Measurements from ENCODE around the gene ORC1. TPM values are rescaled to one million over a fixed set of nuclear protein-coding genes. Genes with fewer than 3 reads are reported as not detected.

Gene ORC1
- total and polyA plus RNA-seq, 8 donors, result 2.3 to 9.7 (median 6.7) TPM

- Histone ChIP-seq H3K27ac (no peak overlapping the region), H3K4me3 (no peak overlapping the region), H3K9me3 (no peaks in the 10 kb centered on the region), H3K4me1 (peaks cover 14 to 33% of the 10 kb centered on the region in 2 donors), H3K36me3 (peaks cover 0 to 16% of the 10 kb centered on the region in 2 donors), H3K27me3 (no peaks in the 10 kb centered on the region)
- no peak for ATAC-seq
- TF ChIP-seq, protein P1, sequence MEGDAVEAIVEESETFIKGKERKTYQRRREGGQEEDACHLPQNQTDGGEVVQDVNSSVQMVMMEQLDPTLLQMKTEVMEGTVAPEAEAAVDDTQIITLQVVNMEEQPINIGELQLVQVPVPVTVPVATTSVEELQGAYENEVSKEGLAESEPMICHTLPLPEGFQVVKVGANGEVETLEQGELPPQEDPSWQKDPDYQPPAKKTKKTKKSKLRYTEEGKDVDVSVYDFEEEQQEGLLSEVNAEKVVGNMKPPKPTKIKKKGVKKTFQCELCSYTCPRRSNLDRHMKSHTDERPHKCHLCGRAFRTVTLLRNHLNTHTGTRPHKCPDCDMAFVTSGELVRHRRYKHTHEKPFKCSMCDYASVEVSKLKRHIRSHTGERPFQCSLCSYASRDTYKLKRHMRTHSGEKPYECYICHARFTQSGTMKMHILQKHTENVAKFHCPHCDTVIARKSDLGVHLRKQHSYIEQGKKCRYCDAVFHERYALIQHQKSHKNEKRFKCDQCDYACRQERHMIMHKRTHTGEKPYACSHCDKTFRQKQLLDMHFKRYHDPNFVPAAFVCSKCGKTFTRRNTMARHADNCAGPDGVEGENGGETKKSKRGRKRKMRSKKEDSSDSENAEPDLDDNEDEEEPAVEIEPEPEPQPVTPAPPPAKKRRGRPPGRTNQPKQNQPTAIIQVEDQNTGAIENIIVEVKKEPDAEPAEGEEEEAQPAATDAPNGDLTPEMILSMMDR (IDR thresholded peaks at IDR 0.05), result no peak
- DNase-seq, result no peak
- intact Hi-C loops (cut with DNase I), result no loop called here
Observed at GRCh38 chr1:52402860-52403240, 1.4 kb downstream of the ORC1 start.

- intact Hi-C loops (cut with DNase I), result no loop called here
- Histone ChIP-seq H3K27me3 (no peaks in the 10 kb centered on the region), H3K36me3 (peaks cover 0 to 11% of the 10 kb centered on the region in 2 donors), H3K4me3 (no peak overlapping the region), H3K4me1 (peaks cover 4 to 12% of the 10 kb centered on the region in 2 donors), H3K27ac (no peak overlapping the region), H3K9me3 (no peaks in the 10 kb centered on the region)
- DNase-seq (no peak), ATAC-seq (no peak)
- TF ChIP-seq, protein P1 (IDR thresholded peaks at IDR 0.05), result no peak
Observed at GRCh38 chr1:52400131-52400530, 4.1 kb downstream of the ORC1 start.

DNA sequence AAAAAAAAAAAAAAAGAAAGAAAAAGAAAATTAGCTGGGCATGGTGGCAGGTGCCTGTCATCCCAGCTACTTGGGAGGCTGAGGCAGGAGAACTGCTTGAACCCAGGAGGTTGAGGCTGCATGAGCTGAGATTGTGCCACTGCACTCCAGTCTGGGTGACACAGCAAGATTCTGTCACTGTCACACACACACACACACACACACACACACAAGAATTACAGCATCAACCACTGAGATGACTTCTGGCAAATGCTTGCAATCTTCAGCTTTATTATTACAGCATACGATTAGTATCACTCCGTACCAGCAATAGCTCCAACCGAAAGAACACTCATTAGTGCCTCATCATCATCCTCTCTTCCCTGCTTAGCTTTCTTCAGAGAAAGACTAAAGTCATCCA is 4.6 kb downstream of the ORC1 start:
- no peak for DNase-seq
- Histone ChIP-seq H3K4me1 (peaks cover 4 to 10% of the 10 kb centered on the region in 2 donors), H3K27ac (no peak overlapping the region), H3K27me3 (no peaks in the 10 kb centered on the region), H3K36me3 (peaks cover 0 to 13% of the 10 kb centered on the region in 2 donors), H3K9me3 (no peaks in the 10 kb centered on the region), H3K4me3 (no peak overlapping the region)
- TF ChIP-seq, protein P1 (IDR thresholded peaks at IDR 0.05), result no peak
- no peak for ATAC-seq
- intact Hi-C loops (cut with DNase I), result no loop called here

- Histone ChIP-seq H3K27ac (no peak overlapping the region), H3K27me3 (no peaks in the 10 kb centered on the region), H3K9me3 (no peaks in the 10 kb centered on the region), H3K4me1 (no peaks in the 10 kb centered on the region), H3K36me3 (peaks cover 0 to 22% of the 10 kb centered on the region in 2 donors), H3K4me3 (no peak overlapping the region)
- intact Hi-C loops (cut with DNase I), result no loop called here
- no peak for DNase-seq
- no peak for ATAC-seq
- TF ChIP-seq, protein P1 (IDR thresholded peaks at IDR 0.05), result no peak
Observed at GRCh38 chr1:52393174-52393573, 11.0 kb downstream of the ORC1 start.

DNA sequence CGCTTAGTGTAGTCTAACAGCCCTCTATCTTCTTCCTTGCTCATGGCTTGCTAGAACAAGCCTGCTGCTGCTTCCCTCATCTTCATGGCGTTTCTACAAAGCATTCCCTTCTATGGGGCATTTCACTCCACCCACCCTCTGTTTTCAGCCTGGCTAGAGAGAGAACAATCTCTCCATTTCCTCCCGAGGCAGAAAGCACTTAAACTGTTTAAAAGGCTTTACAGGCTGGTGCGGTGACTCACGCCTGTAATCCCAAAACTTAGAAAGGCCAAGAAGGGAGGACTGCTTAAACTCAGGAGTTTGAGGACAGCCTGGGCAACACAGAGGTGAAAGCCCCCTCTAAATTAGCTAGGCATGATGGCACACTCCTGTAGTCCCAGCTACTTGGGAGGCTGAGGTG is 17.8 kb downstream of the ORC1 start:
- no peaks in the 10 kb centered on the region for H3K4me1 ChIP-seq
- no peaks in the 10 kb centered on the region for H3K27me3 ChIP-seq
- intact Hi-C loops (cut with DNase I), result no loop called here
- H3K9me3 ChIP-seq, result no peaks in the 10 kb centered on the region
- no peak overlapping the region for H3K4me3 ChIP-seq
- TF ChIP-seq, protein P1 (IDR thresholded peaks at IDR 0.05), result no peak
- H3K27ac ChIP-seq, result no peak overlapping the region
- DNase-seq (no peak), ATAC-seq (no peak)
- H3K36me3 ChIP-seq, result peaks cover 0 to 51% of the 10 kb centered on the region in 2 donors
